Lower leg skin (tissue), 3 donors: Measurements from ENCODE around the gene GRHL3.

ENCODE experiments used
- POLR2A ChIP-seq, 2 donors: fragments of 450-650 bp; IDR thresholded peaks; one replicate each; pipeline ENCODE4 v1.6.1; 2016 to 2017; ENCODE audit warnings: antibody characterized with exemption in 2 of 2, mild to moderate bottlenecking in 1 of 2, moderate library complexity in 1 of 2
- TF ChIP-seq, protein P1 (sequence below), 3 donors: fragments of 450-650 bp; IDR thresholded peaks; one replicate each; pipeline ENCODE4 v1.5.1; 2016; ENCODE audit warnings: antibody characterized with exemption in 3 of 3, mild to moderate bottlenecking in 3 of 3, moderate library complexity in 2 of 3

- TF ChIP-seq, protein P1, sequence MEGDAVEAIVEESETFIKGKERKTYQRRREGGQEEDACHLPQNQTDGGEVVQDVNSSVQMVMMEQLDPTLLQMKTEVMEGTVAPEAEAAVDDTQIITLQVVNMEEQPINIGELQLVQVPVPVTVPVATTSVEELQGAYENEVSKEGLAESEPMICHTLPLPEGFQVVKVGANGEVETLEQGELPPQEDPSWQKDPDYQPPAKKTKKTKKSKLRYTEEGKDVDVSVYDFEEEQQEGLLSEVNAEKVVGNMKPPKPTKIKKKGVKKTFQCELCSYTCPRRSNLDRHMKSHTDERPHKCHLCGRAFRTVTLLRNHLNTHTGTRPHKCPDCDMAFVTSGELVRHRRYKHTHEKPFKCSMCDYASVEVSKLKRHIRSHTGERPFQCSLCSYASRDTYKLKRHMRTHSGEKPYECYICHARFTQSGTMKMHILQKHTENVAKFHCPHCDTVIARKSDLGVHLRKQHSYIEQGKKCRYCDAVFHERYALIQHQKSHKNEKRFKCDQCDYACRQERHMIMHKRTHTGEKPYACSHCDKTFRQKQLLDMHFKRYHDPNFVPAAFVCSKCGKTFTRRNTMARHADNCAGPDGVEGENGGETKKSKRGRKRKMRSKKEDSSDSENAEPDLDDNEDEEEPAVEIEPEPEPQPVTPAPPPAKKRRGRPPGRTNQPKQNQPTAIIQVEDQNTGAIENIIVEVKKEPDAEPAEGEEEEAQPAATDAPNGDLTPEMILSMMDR (IDR thresholded peaks at IDR 0.05): no peak
- TF ChIP-seq POLR2A (IDR thresholded peaks at IDR 0.05): no peak
These were observed 16.9 kb downstream of the GRHL3 start for GRCh38 chr1:24336075-24336474.
